Bronchial epithelial cell (primary cell): Measurements from ENCODE around the gene GALNT14. TPM values are rescaled to one million over a fixed set of nuclear protein-coding genes. Genes with fewer than 3 reads are reported as not detected.

Source experiments
- DNase-seq: peaks from one replicate; pipeline ENCODE4 v3.0.0-alpha.2; 2010; ENCODE audit warnings: low read depth
- FAIRE-seq: peaks from 2 replicates; lab custom pipeline; 2011; peaks lifted over from hg19 to GRCh38; lab: Jason Lieb, UNC
- H3K27me3 ChIP-seq: 2 replicates; pipeline ENCODE4 v1.5.1; 2011; ENCODE audit warnings: low read length; ENCODE audit not compliant: control insufficient read depth, insufficient read depth
- H3K36me3 ChIP-seq: 2 replicates; pipeline ENCODE4 v1.5.1; 2011; ENCODE audit warnings: low read length; ENCODE audit not compliant: control insufficient read depth, insufficient read depth
- H3K4me3 ChIP-seq: 2 replicates; pipeline ENCODE4 v1.5.1; 2011; ENCODE audit warnings: mild to moderate bottlenecking, low read depth, low read length, control low read depth
- CTCF ChIP-seq: IDR thresholded peaks from 2 replicates; pipeline ENCODE4 v1.5.1; 2011; ENCODE audit warnings: mild to moderate bottlenecking, moderate library complexity, low read length, control low read depth, inconsistent platforms; ENCODE audit not compliant: insufficient read depth, severe bottlenecking
- total RNA-seq: library from RNA; depleted of rRNA; stranded (reverse); fragments of >200 nt; gene quantifications from 2 replicates; pipeline ENCODE4 v1.2.1, GENCODE V29; 2014

Gene GALNT14
- total RNA-seq, 1 donor from 2014 or later: 12.4 TPM

GRCh38 chr2:31137211-31138036 lies 816 bp downstream of the GALNT14 start:
- H3K36me3 ChIP-seq: no peaks in the 10 kb centered on the region
- no peak for TF ChIP-seq CTCF
- H3K4me3 ChIP-seq: peak overlapping the region; percentile 50
- FAIRE-seq (no peak), DNase-seq (peak; percentile 45)
- no peaks in the 10 kb centered on the region for H3K27me3 ChIP-seq

GRCh38 chr2:31136732-31137131 lies 1.5 kb downstream of the GALNT14 start:
- no peaks in the 10 kb centered on the region for H3K27me3 ChIP-seq
- no peaks in the 10 kb centered on the region for H3K36me3 ChIP-seq
- FAIRE-seq (no peak), DNase-seq (no peak)
- peak overlapping the region; percentile 50 for H3K4me3 ChIP-seq
- TF ChIP-seq CTCF: no peak

GRCh38 chr2:31136000-31136399 lies 2.2 kb downstream of the GALNT14 start:
- no peak for DNase-seq
- Histone ChIP-seq H3K4me3 (no peak overlapping the region), H3K27me3 (no peaks in the 10 kb centered on the region), H3K36me3 (no peaks in the 10 kb centered on the region)
- peak; percentile 43 for FAIRE-seq
- TF ChIP-seq CTCF: no peak

GRCh38 chr2:31134480-31134879 lies 3.8 kb downstream of the GALNT14 start:
- DNase-seq: no peak
- H3K27me3 ChIP-seq: no peaks in the 10 kb centered on the region
- H3K4me3 ChIP-seq: no peak overlapping the region
- H3K36me3 ChIP-seq: no peaks in the 10 kb centered on the region
- TF ChIP-seq CTCF: no peak
- FAIRE-seq: no peak

GRCh38 chr2:31132786-31133185 lies 5.5 kb downstream of the GALNT14 start:
- FAIRE-seq: no peak
- no peaks in the 10 kb centered on the region for H3K27me3 ChIP-seq

More at GRCh38 chr2:31132786-31133185, 5.5 kb downstream of the GALNT14 start:
- Histone ChIP-seq H3K4me3 (no peak overlapping the region), H3K36me3 (no peaks in the 10 kb centered on the region)
- TF ChIP-seq CTCF: no peak
- DNase-seq: no peak
